HG03342 (cell line): ENCODE data around the gene BAG3.
"Not testable (repeated sequence)": the region's sequence is repeated elsewhere in the genome, so short reads cannot be mapped to it uniquely, and the experiment has no call there.

Source experiments
- ATAC-seq: cut with Tn5 transposase; IDR thresholded peaks from one replicate; pipeline ENCODE4 v1.9.1; 2021; ENCODE audit warnings: mild to moderate bottlenecking, moderate library complexity; ENCODE audit not compliant: unreplicated experiment

The BAG3 gene

GRCh38 chr10:119689016-119689580 lies 37.9 kb downstream of the BAG3 start:
- ATAC-seq: no peak

GRCh38 chr10:119691726-119692125 lies 40.5 kb downstream of the BAG3 start:
- ATAC-seq: no peak

GRCh38 chr10:119693262-119693957 lies 42.2 kb downstream of the BAG3 start:
- ATAC-seq: no peak

- no peak for ATAC-seq
These were observed 43.4 kb downstream of the BAG3 start for GRCh38 chr10:119694608-119695007.

GRCh38 chr10:119700321-119700954 lies 49.3 kb downstream of the BAG3 start:
- ATAC-seq: peak; percentile 43

- ATAC-seq: no peak
These were observed 50.7 kb downstream of the BAG3 start for GRCh38 chr10:119701861-119702260.

GRCh38 chr10:119702583-119702982 lies 51.4 kb downstream of the BAG3 start:
- ATAC-seq: no peak

GRCh38 chr10:119703903-119704508 lies 52.8 kb downstream of the BAG3 start:
- ATAC-seq: no peak

GRCh38 chr10:119705434-119705831 lies 54.3 kb downstream of the BAG3 start:
- peak; percentile 52 for ATAC-seq

GRCh38 chr10:119706521-119707278 lies 55.5 kb downstream of the BAG3 start:
- ATAC-seq: no peak

GRCh38 chr10:119707331-119707730 lies 56.2 kb downstream of the BAG3 start:
- not testable (repeated sequence) for ATAC-seq

GRCh38 chr10:119710935-119711334 lies 59.8 kb downstream of the BAG3 start:
- ATAC-seq: not testable (repeated sequence)

- no peak for ATAC-seq
These were observed 62.7 kb downstream of the BAG3 start for GRCh38 chr10:119713744-119714483.

GRCh38 chr10:119714484-119714816 lies 63.3 kb downstream of the BAG3 start:
- no peak for ATAC-seq

GRCh38 chr10:119715628-119716505 lies 64.7 kb downstream of the BAG3 start:
- no peak for ATAC-seq

- ATAC-seq: no peak
These were observed 72.0 kb downstream of the BAG3 start for GRCh38 chr10:119723161-119723560.

GRCh38 chr10:119723624-119724023 lies 72.4 kb downstream of the BAG3 start:
- ATAC-seq: no peak

GRCh38 chr10:119724593-119725516 lies 73.7 kb downstream of the BAG3 start:
- ATAC-seq: peak; percentile 25

- peak; percentile 40 for ATAC-seq
These were observed 74.3 kb downstream of the BAG3 start for GRCh38 chr10:119725517-119725827.
